ENCODE measurements around the gene EFCAB6. TPM values are rescaled to one million over a fixed set of nuclear protein-coding genes. Genes with fewer than 3 reads are reported as not detected.

EFCAB6 gene
- total and polyA plus RNA-seq, 10 donors = 0.07 to 2.8 (median 0.78) TPM

DNA sequence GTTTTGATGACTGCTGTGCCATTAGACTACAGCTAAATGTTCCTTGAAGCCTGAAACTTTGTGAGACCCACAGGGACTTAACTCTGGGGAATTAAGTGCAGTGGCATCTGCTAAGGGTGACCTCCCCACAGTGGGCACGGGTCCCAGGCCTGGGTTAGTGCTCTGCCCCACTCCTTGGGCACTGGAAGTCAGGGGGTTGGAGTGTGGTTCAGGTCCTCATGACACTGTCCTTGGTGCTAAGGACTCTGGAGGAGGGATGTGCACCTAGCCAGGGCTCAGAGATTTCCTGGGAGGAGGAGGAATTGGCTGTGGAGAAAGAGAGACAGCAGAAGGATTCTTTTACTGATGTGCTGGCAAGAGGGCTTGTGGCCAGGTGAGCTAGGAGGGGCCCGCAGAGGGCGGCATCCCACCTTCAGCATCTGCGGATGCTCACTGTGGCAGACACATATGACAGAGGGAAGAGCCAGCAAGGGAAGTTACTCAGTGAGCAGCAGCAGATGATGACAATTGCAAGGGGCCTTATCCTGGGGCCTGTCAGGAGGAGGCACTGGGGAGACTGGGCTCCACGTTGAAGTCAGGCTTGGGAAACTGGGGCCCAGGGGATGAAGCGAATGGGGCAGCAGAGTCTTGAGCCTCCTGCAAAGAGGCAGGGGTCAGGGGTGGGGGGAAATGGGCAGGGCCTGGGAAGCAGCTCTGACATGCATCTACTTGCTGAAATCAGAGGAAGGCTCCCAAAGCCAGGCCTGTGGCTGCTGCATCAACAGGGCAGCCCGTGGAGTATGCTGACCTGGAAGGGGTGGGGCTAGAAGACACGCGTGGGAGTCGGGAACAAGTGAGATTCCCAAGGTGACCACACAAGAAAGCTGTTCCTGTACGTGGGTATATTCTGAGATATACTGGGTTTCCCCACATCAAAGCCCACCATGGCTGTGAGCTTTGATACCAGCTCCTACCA lies 256.3 kb downstream of the EFCAB6 start:
- WGBS, 5 donors = 70 to 74% (median 73%) methylated on average over 11 of the region's 11 CpGs
- H3K4me1 ChIP-seq = no peaks in the 10 kb centered on the region
- H3K9me3 ChIP-seq = peaks cover 0 to 28% (median 16%) of the 10 kb centered on the region in 8 donors
- H3K4me3 ChIP-seq = no peak overlapping the region
- no peak for DNase-seq
- intact Hi-C loops (cut with DNase I; ENCODE audit: low total_unique reads) = no loop called here
- no peaks in the 10 kb centered on the region for H3K36me3 ChIP-seq
- H3K27ac ChIP-seq = no peak overlapping the region
- peaks cover 0 to 8% (median 0%) of the 10 kb centered on the region in 7 donors for H3K27me3 ChIP-seq (replicated peaks in 1 of 7)
- TF ChIP-seq POLR2A (IDR thresholded peaks at IDR 0.05) (no peak), POLR2AphosphoS5 (IDR thresholded peaks at IDR 0.05) (no peak)
- TF ChIP-seq, protein P1, sequence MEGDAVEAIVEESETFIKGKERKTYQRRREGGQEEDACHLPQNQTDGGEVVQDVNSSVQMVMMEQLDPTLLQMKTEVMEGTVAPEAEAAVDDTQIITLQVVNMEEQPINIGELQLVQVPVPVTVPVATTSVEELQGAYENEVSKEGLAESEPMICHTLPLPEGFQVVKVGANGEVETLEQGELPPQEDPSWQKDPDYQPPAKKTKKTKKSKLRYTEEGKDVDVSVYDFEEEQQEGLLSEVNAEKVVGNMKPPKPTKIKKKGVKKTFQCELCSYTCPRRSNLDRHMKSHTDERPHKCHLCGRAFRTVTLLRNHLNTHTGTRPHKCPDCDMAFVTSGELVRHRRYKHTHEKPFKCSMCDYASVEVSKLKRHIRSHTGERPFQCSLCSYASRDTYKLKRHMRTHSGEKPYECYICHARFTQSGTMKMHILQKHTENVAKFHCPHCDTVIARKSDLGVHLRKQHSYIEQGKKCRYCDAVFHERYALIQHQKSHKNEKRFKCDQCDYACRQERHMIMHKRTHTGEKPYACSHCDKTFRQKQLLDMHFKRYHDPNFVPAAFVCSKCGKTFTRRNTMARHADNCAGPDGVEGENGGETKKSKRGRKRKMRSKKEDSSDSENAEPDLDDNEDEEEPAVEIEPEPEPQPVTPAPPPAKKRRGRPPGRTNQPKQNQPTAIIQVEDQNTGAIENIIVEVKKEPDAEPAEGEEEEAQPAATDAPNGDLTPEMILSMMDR (IDR thresholded peaks at IDR 0.05 in 8 of 11, conservative IDR thresholded peaks at IDR 0.05 in 3 of 11) = no peak

DNA sequence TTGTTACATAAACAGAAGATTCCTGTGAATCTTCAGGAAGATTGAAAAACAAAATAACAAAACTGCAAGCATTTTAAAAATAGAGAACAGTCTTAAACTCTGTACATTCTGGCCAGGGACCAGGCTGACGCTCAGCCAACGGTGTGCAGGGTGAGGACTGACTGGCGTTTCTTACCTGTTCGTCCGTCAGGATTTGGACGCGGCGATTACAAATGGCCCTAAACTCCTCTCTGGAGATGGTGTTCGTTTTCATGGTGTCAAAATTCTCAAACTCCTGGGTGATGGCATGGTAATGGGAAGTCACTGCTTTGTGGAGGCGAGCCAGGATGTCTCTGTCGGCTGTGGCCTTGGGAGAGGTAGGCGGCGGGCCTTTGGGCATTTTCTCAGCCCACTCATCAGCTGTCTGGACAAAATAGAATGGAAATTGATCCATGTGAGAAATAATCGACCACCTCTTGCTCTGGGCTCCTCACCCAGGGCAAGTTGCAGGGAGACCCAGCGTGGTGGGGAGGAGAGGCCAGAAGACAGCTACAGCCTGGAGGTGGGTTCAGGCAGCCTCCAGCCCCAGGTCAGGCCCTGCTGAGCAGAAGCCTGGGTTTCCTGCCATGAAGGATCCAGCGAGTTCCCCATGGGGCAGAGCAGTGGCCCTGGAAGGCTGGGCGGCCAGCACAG lies 257.3 kb downstream of the EFCAB6 start:
- TF ChIP-seq POLR2A (IDR thresholded peaks at IDR 0.05) = no peak
- TF ChIP-seq, protein P1 (IDR thresholded peaks at IDR 0.05 in 8 of 11, conservative IDR thresholded peaks at IDR 0.05 in 3 of 11) = no peak
- Histone ChIP-seq H3K36me3 (no peaks in the 10 kb centered on the region), H3K27me3 (replicated peaks in 1 of 7) (peaks cover 0 to 5% (median 0%) of the 10 kb centered on the region in 7 donors), H3K27ac (no peak overlapping the region), H3K9me3 (peaks cover 0 to 28% (median 16%) of the 10 kb centered on the region in 8 donors), H3K4me3 (no peak overlapping the region), H3K4me1 (no peaks in the 10 kb centered on the region)
- 86 to 91% (median 87%) methylated on average over 17 of the region's 17 CpGs for WGBS, 5 donors
- intact Hi-C loops (cut with DNase I; ENCODE audit: low total_unique reads) = no loop called here
- no peak for DNase-seq

DNA sequence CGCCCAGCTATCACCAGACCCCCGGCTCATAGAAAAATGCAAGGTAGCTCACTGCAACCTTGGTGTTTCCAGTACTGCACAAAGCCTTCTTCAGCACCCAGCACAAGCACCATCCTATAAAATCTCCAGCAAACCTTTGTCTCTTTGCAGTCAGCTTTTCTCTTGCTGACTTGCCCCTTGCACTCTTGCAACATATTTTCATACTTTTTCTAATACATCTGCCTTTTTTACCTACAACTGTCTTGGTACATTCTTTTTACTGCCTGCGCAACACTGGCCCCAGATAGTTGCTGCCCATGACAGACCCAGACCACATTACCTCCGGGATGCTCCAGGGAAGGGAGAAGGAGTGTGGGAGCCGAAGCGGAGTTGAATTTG lies 257.9 kb downstream of the EFCAB6 start:
- no peak for DNase-seq
- intact Hi-C loops (cut with DNase I; ENCODE audit: low total_unique reads) = no loop called here

More for the DNA sequence above, 257.9 kb downstream of the EFCAB6 start:
- H3K4me1 ChIP-seq = no peaks in the 10 kb centered on the region
- 75 to 93% (median 90%) methylated on average over 6 of the region's 6 CpGs for WGBS, 5 donors
- peaks cover 0 to 27% (median 16%) of the 10 kb centered on the region in 8 donors for H3K9me3 ChIP-seq
- H3K36me3 ChIP-seq = no peaks in the 10 kb centered on the region
- H3K27me3 ChIP-seq (replicated peaks in 1 of 7) = peaks cover 0 to 5% (median 0%) of the 10 kb centered on the region in 7 donors
- TF ChIP-seq POLR2A (IDR thresholded peaks at IDR 0.05) (no peak), POLR2AphosphoS5 (IDR thresholded peaks at IDR 0.05) (no peak)
- TF ChIP-seq, protein P1 (IDR thresholded peaks at IDR 0.05 in 8 of 11, conservative IDR thresholded peaks at IDR 0.05 in 3 of 11) = no peak
- no peak overlapping the region for H3K27ac ChIP-seq
- no peak overlapping the region for H3K4me3 ChIP-seq
